ENCODE results near the gene CRYBG2.

Gene CRYBG2

DNA sequence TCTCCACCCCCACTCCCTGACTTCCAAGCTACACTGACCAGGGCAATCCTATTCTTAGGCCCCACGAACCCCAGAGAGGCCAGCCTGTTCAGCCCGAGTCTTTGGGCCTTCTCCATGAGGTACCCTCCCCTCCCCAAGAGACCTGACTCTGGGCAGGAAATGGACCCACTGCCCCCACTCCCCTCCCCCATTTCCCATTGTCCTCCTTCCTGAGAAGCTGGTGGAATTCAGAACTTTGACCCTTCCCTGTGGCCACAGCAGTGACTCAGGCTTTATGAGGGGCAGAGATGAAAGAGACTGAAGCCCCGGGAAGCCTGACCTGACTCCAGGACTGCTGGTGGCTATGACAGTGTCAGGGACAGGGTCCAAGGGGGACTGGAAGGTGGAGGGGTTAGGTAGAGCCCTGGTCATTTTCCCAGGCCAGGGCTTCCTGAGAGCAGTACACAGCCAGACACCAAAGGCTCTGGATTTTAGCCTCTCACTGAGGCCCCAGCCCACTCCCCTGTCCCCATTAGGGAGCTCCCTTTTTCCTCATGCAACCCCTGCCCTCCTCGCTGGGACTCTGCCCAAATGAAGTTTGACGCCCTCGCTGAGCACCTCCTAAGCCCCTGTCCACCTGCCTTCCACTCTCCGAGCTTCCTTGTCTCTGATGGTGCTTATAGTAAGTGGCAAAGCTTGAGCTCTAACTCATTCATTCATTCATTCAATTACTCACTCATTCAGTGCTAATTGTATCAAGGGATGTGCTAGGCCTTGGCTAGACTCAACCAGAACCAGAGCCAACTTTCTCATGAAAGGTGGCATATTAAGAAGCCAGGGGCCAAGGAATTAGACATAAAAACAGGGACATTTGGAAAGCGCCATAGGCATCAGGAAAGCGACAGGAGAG, 3.0 kb downstream of the CRYBG2 start:
- no peak for DNase-seq (ENCODE audit: low spot score)
- in situ Hi-C loops (cut with MboI; ENCODE audit: low sequenced_read_pairs, unreplicated experiment), result no loop called here
- no peak for TF ChIP-seq CTCF (IDR thresholded peaks at IDR 0.05; ENCODE audit: borderline replicate concordance, control extremely low read depth, extremely low read depth, insufficient read depth, missing control alignments)

GRCh38 chr1:26350343-26350700, 3.6 kb downstream of the CRYBG2 start:
- DNase-seq (ENCODE audit: low spot score), result no peak
- in situ Hi-C loops (cut with MboI; ENCODE audit: low sequenced_read_pairs, unreplicated experiment), result no loop called here
- no peak for TF ChIP-seq CTCF (IDR thresholded peaks at IDR 0.05; ENCODE audit: borderline replicate concordance, control extremely low read depth, extremely low read depth, insufficient read depth, missing control alignments)

DNA sequence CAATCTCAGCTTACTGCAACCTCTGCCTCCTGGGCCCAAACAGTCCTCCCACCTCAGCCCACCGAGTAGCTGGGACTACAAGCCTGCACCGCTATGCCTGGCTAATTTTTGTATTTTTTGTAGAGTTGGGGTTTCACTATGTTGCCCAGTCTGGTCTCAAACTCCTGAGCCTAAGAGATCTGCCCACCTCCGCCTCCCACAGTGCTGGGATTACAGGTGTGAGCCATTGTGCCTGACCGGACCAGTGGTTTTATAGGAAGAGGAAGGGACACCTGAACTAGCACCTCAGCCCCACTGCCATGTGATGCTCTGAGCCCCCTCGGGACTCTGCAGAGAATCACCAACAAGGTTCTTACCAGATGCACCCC, 4.1 kb downstream of the CRYBG2 start:
- TF ChIP-seq CTCF (IDR thresholded peaks at IDR 0.05; ENCODE audit: borderline replicate concordance, control extremely low read depth, extremely low read depth, insufficient read depth, missing control alignments), result no peak
- DNase-seq (ENCODE audit: low spot score), result no peak
- in situ Hi-C loops (cut with MboI; ENCODE audit: low sequenced_read_pairs, unreplicated experiment), result no loop called here

GRCh38 chr1:26349188-26349876, 4.6 kb downstream of the CRYBG2 start:
- in situ Hi-C loops (cut with MboI; ENCODE audit: low sequenced_read_pairs, unreplicated experiment), result no loop called here
- DNase-seq (ENCODE audit: low spot score), result no peak
- TF ChIP-seq CTCF (IDR thresholded peaks at IDR 0.05; ENCODE audit: borderline replicate concordance, control extremely low read depth, extremely low read depth, insufficient read depth, missing control alignments), result no peak

DNA sequence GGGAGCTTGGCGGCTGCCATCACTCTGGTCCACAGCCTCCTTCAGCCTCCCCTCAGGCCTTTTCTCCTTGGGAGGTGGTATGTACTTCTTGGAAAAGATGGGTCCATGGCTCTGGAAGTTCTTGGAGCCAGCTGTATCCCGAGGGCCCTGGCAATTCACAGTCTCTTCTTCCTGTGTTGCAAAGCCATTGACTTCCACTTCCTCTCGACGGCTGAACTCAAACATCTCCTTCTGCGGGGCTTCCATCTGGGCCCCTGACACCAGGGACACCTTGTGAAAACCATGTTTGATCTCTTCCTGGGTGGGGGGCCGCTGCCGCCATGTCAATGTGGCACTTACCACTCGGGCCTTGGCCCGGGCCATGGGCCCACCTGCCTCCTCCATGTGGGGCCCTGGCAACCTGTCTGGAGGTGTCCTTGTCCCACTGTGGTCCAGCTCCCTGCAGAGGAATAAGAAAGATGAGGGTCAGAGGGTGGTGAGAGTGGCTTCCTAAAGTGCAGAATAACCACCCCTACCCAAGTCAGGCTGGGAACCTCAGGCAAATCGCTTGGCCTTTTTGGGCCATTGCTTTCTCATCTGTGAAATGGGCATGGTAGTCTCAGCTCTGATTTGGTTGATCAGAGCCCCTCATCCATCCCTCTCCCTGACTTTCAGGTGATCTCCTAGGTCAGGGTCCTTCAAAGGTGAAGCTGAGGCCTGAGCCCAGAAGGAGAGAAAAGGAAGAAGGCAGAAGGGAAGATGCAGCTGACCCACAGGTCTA, 7.5 kb downstream of the CRYBG2 start:
- no peak for DNase-seq (ENCODE audit: low spot score)
- no peak for TF ChIP-seq CTCF (IDR thresholded peaks at IDR 0.05; ENCODE audit: borderline replicate concordance, control extremely low read depth, extremely low read depth, insufficient read depth, missing control alignments)
- in situ Hi-C loops (cut with MboI; ENCODE audit: low sequenced_read_pairs, unreplicated experiment), result no loop called here

DNA sequence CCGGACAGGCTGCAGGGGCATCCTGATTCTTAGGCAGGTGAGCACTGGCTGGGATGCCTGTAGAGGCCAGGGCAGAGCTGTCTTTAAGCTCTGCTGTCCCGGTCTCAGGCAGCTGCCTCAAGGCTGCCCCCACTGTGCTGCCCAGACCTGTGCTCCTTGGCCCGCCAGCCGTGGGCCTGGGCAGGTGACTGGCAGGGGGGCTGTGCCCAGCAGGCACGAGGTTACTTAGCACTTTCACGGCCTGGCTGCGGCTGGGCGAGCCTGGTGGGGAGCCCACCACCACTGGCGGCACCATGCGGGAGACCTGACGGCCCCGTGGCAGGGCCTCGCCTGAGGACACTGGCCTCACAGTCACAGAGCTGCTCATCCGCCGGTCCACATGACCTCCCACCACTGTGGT, 8.2 kb downstream of the CRYBG2 start:
- TF ChIP-seq CTCF (IDR thresholded peaks at IDR 0.05; ENCODE audit: borderline replicate concordance, control extremely low read depth, extremely low read depth, insufficient read depth, missing control alignments), result no peak
- in situ Hi-C loops (cut with MboI; ENCODE audit: low sequenced_read_pairs, unreplicated experiment), result no loop called here
- DNase-seq (ENCODE audit: low spot score), result no peak
